ENCODE measurements around the gene ZNF407. TPM values are rescaled to one million over a fixed set of nuclear protein-coding genes. Genes with fewer than 3 reads are reported as not detected.

The ZNF407 gene
- total RNA-seq, 6 experiments from 2014 or later: 4.3 to 8.0 (median 5.7) TPM

- ATAC-seq (no peak), DNase-seq (no peak)
- intact Hi-C loops (cut with DNase I): no loop called here
- Histone ChIP-seq H3K27me3 (no peaks in the 10 kb centered on the region), H3K9me3 (no peaks in the 10 kb centered on the region), H3K4me3 (no peak overlapping the region), H3K4me1 (no peaks in the 10 kb centered on the region), H3K27ac (no peak overlapping the region), H3K36me3 (no peaks in the 10 kb centered on the region)
- 90% methylated on average over 3 of the region's 3 CpGs for WGBS (ENCODE audit: insufficient coverage, low coverage, low lambda C conversion rate, missing lambda C conversion rate)
- TF ChIP-seq CTCF (IDR thresholded peaks at IDR 0.05) (no peak), POLR2A (IDR thresholded peaks at IDR 0.05) (no peak)
These were observed 175.5 kb downstream of the ZNF407 start for GRCh38 chr18:74773171-74773624.

- no peak for DNase-seq
- ATAC-seq: no peak
- TF ChIP-seq CTCF (IDR thresholded peaks at IDR 0.05): no peak
- TF ChIP-seq POLR2A (IDR thresholded peaks at IDR 0.05): no peak
- Histone ChIP-seq H3K4me3 (no peak overlapping the region), H3K36me3 (no peaks in the 10 kb centered on the region), H3K4me1 (no peaks in the 10 kb centered on the region), H3K27me3 (no peaks in the 10 kb centered on the region), H3K27ac (no peak overlapping the region), H3K9me3 (no peaks in the 10 kb centered on the region)
- WGBS (ENCODE audit: insufficient coverage, low coverage, low lambda C conversion rate, missing lambda C conversion rate): 97% methylated on average over 5 of the region's 5 CpGs
- intact Hi-C loops (cut with DNase I): no loop called here
These were observed 176.8 kb downstream of the ZNF407 start for GRCh38 chr18:74774486-74774885.

GRCh38 chr18:74775239-74775638, 177.6 kb downstream of the ZNF407 start:
- ATAC-seq (no peak), DNase-seq (no peak)
- 77% methylated on average over 3 of the region's 3 CpGs for WGBS (ENCODE audit: insufficient coverage, low coverage, low lambda C conversion rate, missing lambda C conversion rate)
- intact Hi-C loops (cut with DNase I): no loop called here
- Histone ChIP-seq H3K4me3 (no peak overlapping the region), H3K9me3 (no peaks in the 10 kb centered on the region), H3K27me3 (no peaks in the 10 kb centered on the region), H3K36me3 (no peaks in the 10 kb centered on the region), H3K27ac (no peak overlapping the region), H3K4me1 (no peaks in the 10 kb centered on the region)
- TF ChIP-seq CTCF (IDR thresholded peaks at IDR 0.05): no peak
- TF ChIP-seq POLR2A (IDR thresholded peaks at IDR 0.05): no peak

- Histone ChIP-seq H3K36me3 (no peaks in the 10 kb centered on the region), H3K4me1 (no peaks in the 10 kb centered on the region), H3K27ac (no peak overlapping the region), H3K4me3 (no peak overlapping the region), H3K27me3 (no peaks in the 10 kb centered on the region), H3K9me3 (no peaks in the 10 kb centered on the region)
- ATAC-seq: no peak
- intact Hi-C loops (cut with DNase I): no loop called here
- DNase-seq: no peak
- WGBS (ENCODE audit: insufficient coverage, low coverage, low lambda C conversion rate, missing lambda C conversion rate): 87% methylated on average over 6 of the region's 6 CpGs
- TF ChIP-seq CTCF (IDR thresholded peaks at IDR 0.05): no peak
- no peak for TF ChIP-seq POLR2A (IDR thresholded peaks at IDR 0.05)
These were observed 180.6 kb downstream of the ZNF407 start for GRCh38 chr18:74778191-74778847.
